Activated CD4-positive, alpha-beta T cell treated with anti-CD3 and anti-CD28 coated beads, Interleukin-2, amount 50 U/mL, for 48 hours (primary cell): Measurements from ENCODE around the gene MRFAP1L1.
"Not testable (repeated sequence)": the region's sequence is repeated elsewhere in the genome, so short reads cannot be mapped to it uniquely, and the experiment has no call there.

Experiments
- DNase-seq, 2 experiments: peaks; one replicate each; pipeline ENCODE4 v3.0.0-alpha.2; 2020

The MRFAP1L1 gene

DNA sequence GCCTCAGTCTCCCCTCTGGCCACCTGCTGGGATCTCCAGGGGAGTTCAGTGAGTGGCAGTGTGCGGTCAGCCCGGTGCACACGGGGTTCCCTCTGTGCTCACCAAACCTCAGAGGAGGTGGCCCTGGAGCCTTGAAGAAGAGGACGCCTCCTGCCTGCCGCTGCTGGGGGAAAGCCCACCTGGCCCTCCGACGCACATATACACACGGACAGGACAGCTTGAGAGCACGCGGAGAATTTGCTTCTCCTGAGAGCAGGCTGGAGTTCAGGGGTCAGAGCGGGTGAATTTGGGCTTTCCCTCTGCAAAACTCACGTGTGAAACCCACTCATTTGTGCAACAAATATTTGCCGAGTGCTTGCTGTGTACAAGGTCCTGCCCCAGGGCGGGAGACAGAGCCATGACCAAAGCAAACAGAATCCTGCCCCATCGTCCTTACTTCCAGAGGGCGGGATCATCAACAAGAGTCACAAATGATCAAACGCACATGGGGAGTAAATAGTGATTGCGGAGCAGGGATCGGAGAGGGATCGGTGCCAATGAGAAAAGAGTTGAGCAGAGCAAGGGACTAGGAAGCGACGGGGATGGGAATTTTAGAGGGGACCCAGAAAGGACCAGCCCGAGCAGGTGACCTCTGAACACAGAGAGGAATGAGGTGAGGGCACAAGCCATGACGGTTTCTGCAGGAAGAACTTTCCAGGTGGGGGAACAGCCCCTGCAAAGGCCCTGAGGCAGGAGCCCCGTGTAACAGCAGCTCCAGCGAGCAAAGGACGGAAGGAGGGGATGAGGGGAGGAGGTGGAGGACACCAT is 23.9 kb upstream of the MRFAP1L1 start:
- no peak for DNase-seq

DNA sequence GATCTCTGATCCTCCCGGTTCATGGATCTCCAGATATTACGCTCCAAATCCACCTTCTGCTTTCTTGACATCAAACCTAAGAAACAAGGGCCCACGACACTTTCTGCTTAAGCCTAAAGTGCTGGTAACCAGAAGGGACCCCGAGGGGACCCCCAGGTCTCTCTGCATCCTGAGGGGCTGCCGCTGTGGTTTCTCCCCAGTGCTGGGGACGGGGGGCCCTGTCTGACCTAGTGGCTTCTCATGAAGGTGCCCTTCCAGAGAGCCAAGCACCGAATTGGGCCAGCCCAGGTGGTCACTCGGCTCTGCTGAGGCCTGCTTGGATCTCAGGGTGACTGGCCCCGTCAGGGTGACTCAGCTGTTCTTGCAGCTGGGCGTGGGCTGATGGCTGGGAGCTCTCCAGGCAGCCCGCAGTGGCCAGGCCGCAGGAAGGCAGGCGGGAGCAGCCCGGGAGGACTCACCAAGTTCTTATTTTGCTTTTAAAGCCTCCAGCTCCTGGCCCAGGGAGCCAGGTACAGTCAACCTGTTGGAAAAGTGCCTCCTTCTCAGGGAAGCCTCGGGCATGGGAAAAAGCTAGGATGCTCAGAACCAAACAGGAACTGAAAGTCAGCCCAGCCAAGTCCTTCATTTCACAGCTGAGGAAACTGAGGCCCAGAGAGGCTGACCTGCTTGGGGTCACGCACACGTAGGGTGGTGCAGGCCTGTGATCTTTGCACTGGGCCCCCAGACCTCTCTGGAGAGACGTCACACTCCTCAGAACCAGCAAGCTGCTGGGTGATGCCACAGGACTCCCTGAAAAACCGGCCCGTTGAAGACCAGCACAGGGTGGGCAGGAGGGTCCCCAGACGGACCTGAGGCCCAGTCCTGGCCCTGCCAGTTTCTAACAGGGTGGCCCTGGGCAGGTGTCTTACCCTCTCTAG is 23.0 kb upstream of the MRFAP1L1 start:
- DNase-seq, result no peak

DNA sequence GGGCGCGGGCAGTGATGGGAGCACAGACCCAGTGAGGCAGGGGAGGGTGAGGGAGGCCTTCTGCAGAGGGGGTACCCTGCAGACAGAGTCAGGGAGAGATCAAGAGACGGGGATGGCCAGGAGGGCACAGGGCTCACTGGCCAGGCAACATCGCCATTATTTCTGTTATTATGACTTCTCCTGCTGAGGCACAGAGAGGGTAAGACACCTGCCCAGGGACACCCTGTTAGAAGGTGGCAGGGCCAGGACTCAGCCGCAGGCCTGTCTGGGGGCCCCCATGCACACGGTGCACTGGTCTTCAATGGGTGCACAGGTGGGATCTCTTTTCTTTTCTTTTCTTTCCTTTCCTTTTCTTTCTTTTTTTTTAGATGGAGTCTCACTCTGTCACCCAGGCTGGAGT is 22.1 kb upstream of the MRFAP1L1 start:
- DNase-seq, result no peak

DNA sequence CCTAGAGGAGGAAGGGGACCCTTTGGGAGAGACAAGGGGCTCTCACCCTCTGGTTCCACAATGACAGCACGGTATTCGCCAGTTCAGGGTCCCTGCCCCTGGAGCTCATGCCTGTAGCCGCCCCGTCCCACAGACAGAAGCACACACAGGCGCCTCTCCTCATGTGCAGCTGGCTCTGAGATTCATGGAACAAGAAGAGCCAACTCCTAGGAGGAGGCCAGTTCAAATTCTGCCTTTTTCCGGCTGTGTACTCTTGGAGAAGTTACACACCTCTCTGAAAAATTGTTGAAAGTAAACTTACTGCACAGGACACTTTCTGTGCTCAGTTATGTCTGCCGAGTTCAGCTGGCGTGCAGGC is 21.6 kb upstream of the MRFAP1L1 start:
- DNase-seq, result no peak

DNA sequence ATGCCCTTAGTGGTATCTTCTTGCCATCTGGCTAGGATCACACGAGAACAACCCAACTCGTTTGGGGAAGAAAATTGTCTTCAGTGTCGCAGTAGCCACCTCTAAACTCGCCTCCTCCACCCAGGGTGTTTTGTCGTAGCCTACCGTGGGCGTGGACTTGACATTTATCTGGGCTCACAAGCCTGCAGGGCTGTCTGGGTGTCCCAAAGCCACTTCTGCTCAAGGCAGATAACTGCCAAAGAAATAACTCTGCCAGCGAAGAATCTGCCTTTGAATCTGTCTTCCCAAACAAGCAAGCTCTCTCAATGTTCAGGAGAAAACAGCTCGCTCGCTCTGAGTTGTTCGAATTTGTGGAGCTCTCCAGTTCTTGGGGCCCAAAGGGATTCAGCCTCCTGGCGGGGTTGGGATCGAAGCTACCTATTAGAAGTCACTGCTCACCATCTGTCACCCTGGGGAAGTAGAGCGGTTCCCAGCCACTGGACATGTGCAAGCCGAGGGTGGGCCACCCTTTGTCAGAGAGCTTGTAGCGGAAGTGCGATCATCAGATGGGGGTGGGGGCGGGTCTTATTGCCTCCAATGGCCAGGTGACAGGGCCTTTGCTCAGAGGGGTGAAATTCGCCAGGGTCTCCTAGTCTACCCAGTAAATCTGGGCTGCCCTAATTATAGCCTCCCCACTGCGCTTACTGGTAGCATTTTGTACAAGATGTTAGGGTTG is 21.1 kb upstream of the MRFAP1L1 start:
- no peak for DNase-seq

- DNase-seq, result no peak
Measured at GRCh38 chr4:6728320-6729029, 18.8 kb upstream of the MRFAP1L1 start.

DNA sequence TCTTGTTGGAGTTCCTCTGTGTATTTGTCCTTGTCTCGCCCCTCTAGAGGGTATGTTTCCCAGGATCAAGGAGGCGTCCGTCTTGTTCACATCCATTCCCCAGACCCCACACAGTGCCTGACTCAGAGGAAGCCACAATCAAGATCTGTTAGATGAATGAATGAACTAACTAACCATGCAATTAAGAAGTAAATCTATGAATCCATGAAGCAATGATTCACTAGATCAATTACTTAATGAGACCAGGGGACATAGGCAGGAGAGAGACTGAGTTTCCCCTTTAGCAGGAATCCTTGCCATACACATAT is 18.2 kb upstream of the MRFAP1L1 start:
- no peak for DNase-seq

DNA sequence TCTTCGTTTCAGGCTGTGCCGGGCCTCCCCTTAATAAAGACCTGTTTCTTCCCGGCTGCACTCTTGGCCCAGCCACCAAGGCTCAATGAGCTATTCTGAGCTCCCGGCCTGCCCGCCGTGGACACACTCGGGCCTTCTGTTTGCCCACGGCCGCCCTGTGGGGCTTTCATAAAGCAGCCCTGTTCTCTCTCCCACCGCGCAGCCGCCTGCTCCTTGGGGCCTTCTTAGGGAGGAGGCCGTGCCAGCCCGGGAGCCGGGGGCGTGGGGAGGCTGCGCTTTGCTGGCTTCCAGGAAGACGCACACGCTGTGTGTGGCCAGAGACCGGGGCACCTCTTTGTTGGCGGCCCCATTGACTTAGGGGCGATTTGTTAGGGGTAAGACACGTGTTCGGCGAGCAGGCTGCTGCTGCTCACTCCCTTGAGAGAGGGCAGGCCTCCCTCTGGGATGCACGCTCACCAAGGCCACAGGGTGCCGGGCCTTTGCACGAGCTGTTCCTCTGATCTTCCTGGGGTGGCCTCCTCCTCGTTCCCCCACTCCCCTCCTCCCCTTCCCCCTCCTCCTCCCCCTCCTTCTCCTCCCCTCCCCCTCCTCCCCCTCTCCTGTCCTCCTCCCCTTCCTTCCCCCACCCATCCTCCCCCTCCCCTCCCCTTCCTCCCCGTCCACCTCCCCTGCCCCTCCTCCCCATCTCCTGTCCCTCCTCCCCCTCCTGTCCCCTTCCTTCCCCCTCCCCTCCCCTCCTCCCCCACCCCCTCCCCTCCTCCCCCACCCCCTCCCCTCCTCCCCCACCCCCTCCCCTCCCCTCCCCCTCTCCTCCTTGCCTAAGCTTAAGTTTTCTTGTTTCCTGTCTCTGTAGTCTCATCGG is 17.6 kb upstream of the MRFAP1L1 start:
- DNase-seq, result no peak

DNA sequence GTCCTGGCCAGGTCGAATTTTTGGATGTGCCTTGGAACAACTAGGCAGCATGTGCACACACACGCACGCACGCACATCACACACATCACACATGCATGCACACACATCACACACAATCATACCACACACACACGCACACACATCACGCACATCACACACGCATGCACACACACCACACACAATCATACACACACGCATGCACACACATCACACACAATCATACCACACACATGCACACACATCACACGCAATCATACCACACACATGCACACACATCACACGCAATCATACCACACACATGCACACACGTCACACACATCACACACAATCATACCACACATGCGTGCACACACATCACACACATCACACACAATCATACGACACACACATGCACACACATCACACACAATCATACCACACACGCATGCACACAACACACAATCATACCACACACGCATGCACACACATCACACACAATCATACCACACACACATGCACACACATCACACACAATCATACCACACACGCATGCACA is 15.8 kb upstream of the MRFAP1L1 start:
- DNase-seq, result not testable (repeated sequence)

GRCh38 chr4:6724421-6725111 is 14.9 kb upstream of the MRFAP1L1 start:
- DNase-seq, result no peak

DNA sequence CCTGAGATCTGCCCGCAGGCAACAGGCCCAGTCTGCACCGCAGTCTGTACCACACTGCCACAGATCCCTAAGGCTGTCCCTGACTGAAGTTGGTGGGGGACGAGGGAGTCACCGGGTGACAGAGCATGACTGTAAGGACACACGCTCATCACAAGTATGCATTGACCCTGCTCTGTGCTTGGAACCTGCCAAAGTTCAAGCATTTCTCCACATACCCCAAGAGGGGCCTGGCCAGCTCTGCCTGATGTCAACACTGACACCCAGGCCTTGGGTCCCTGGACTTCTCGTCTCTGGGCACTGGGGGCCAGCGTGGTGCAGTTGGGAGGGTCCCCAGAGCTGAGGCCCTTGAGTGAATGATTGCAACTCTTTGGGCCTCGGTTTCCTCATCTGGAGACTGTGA is 14.2 kb upstream of the MRFAP1L1 start:
- no peak for DNase-seq

DNA sequence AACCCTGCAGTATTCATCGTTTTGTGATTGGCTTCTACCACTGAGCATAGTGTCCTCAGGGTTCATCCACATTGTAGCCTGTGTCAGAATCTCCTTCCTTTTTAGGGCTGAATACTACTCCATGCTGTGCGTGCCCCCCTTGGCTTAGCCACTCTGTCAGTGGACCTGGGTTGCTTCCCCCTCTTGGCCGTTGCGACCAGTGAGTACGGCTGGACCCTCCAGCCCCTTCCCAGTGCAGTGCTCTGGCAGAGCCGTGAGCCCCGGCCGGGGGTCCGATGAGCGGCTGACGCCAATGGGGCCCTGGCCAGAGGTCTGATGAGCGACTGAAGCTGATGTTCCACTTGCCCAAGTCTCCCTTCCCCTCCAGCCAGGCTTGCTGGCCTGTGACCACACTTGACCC is 13.2 kb upstream of the MRFAP1L1 start:
- no peak for DNase-seq

DNA sequence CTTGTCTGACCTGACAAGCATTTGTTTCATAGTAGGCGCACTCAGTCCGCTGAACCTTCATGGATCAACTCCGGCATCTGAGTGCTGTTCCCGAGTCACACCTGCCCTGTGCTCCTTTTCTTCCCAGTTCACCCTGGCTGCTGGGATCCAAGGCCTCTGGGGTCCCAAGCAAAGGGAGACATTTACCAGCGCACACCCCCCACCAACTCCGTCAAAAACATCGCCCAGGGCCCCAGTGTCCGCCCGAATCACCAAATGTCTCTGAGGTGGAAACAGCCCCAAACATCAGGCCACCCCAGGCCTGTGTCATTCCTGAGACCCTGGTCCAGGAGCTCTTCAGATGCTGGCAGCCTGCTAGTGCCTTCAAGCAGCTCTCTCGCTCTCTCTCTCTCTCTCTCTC is 11.5 kb upstream of the MRFAP1L1 start:
- no peak for DNase-seq

DNA sequence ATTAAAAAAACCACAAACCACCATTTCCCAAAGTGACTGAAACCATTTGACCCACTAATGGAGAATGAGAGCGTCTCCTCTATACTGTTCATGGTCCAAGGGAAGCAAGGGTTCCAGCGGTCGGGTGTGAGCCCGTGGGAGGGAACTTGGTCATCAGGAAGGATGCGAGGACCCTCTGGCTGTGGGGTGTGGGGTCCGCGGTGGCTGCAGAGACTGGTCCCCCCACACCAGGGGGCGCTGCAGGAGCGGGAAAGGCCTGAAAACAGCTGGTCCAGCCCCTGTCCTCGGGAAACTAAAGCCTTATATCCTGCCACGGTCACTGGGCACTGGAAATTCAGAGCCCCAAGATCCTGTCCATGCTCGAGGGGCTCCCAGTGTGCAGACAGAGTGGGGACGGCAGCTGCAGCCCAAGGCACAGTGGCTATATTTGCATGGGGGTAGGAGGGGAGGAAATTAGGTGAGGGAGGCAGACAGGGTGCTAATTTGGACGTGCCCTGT is 10.6 kb upstream of the MRFAP1L1 start:
- peak; percentile 87 to 89 for DNase-seq

DNA sequence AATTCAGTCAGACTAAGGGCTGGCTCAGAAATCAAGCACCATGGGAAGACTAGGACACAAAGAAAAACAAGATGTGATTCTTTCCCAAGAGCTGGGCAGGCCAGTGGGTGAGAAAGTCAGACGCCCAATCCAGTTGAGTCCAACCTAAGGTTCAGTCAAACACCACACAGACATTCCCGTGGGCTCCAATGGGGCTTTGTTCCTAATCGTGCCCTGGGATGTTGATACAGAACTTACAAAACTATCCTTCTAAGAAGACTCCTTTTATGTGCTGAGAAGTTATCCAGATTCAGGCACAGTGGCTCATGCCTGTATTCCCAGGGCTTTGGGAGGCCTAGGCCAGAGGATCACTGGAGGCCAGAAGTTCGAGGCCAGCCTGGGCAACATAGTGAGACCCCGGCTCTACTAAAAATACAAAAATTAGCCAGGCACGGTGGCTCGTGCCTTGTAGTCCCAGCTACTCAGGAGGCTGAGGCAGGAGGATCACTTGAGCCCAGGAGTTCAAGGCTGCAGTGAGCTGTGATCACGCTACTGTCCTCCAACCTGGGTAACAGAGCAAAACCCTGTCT is 10.0 kb upstream of the MRFAP1L1 start:
- no peak for DNase-seq

DNA sequence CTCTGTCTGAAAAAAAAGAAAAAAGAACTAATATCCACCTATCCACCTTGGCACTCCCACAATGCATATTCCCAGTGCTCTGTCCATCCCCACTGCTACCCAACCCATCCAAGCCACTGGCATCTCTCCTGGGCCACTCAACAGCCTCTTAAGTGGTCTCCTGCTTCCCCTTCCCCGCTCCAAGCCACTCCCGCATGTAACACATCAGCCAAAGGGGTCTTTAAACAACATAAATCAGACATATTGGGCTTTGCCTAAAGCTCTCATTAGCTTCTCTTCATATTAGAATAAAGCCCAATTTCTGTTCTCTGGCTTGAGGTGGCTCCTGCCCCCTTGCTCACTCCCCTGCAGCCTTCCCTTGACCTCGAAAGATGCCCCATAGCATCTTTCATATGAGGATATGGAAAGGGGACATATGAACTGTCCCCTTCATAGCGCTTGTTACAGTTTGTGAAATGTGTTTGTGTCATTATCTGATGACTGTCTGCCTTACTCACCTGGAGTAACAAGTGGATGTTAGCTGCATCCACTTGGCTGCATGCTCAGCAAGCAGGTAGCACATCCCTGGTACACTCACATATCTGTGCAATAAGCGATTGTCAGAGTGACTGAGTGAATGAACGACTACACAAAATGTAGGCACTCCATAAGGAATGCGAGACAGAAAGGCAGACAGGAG is 9.4 kb upstream of the MRFAP1L1 start:
- DNase-seq, result no peak

DNA sequence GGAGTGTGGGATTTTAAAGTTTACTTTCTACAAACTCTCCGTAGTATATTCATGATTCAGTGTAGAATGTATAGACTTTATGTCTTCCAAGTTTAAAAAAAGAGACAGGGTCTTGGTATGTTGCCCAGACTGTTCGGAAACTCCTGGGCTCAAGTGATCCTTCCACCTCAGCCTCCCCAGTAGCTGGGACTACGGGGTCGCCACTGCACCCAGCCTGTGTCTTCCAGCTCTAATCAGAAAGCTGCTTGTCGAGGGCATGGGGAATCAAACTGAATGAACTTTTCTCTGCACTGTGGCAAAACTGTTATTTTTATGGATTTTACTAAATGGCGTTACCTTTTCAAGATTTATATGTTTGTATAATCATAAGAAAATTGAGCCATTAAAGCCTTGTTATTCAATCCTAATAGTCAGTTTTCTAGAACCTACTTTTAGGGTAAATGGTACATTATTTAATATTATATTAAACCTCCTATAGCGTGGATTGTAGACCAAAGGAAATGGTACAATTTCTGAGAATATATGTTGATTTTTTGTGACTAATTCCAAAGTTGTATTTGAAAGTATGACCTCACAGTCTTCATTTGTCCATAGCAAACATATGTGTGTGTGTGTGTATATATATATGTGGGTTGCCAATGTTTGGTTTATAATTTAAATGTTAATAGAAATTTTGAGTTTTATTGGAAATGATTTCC is 7.4 kb upstream of the MRFAP1L1 start:
- no peak for DNase-seq

DNA sequence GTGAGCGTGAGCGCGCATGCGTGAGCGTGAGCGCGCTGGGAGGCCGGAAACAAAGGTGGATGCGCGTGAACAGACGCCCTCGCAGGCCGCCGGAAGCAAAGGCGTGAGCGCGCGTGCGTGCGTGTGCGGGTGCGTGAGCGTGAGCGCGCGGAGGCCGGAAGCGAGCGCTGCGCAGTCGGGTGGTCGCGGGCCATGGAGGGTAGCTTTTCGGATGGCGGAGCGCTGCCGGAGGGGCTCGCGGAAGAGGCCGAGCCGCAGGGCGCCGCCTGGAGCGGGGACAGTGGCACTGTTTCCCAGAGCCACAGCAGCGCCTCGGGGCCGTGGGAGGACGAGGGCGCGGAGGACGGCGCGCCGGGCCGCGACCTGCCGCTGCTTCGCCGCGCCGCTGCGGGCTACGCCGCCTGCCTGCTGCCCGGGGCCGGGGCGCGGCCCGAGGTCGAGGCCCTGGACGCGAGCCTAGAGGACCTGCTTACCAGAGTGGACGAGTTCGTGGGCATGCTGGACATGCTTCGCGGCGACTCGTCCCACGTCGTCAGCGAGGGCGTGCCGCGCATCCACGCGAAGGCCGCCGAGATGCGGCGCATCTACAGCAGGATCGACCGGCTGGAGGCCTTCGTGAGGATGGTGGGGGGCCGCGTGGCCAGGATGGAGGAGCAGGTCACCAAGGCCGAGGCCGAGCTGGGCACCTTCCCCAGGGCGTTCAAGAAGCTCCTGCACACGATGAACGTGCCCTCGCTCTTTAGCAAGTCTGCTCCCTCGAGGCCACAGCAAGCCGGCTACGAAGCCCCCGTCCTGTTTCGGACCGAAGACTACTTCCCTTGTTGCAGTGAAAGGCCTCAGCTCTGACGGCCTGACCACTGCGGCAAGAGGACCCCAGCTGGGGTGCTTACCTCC is 6.6 kb upstream of the MRFAP1L1 start, which contains the start of gene BLOC1S4:
BLOC1S4 (plus strand) TSS at position 157 of the 894 bp plus-strand sequence; CDS start at position 193, 36 bp downstream.
- peak; percentile 84 to 88 for DNase-seq
